GM21360 (cell line): ENCODE data around the gene IQGAP2.

Source experiments
- ATAC-seq: cut with Tn5 transposase; IDR thresholded peaks from one replicate; pipeline ENCODE4 v1.9.1; 2021; ENCODE audit warnings: mild to moderate bottlenecking, moderate library complexity; ENCODE audit not compliant: unreplicated experiment

Gene IQGAP2

GRCh38 chr5:76703707-76704106, 300.6 kb downstream of the IQGAP2 start:
- ATAC-seq: no peak

- ATAC-seq: no peak
Measured at GRCh38 chr5:76704131-76704663, 301.1 kb downstream of the IQGAP2 start.

GRCh38 chr5:76705574-76705973, 302.5 kb downstream of the IQGAP2 start:
- no peak for ATAC-seq

GRCh38 chr5:76709762-76710161, 306.7 kb downstream of the IQGAP2 start:
- ATAC-seq: no peak

- ATAC-seq: no peak
Measured at GRCh38 chr5:76710991-76711390, 307.9 kb downstream of the IQGAP2 start.

- no peak for ATAC-seq
Measured at GRCh38 chr5:76714751-76715485, 311.8 kb downstream of the IQGAP2 start.

- ATAC-seq: peak; percentile 15
Measured at GRCh38 chr5:76715486-76715735, 312.3 kb downstream of the IQGAP2 start.

GRCh38 chr5:76715736-76716455, 312.8 kb downstream of the IQGAP2 start, which contains the start of gene F2R:
Gene F2R (plus strand): TSS chr5:76716126. CDS start chr5:76716308, 182 bp downstream.
- peak; percentile 51 for ATAC-seq

GRCh38 chr5:76716456-76717157, 313.5 kb downstream of the IQGAP2 start:
- no peak for ATAC-seq

GRCh38 chr5:76717222-76718083, 314.4 kb downstream of the IQGAP2 start:
- no peak for ATAC-seq

GRCh38 chr5:76718381-76718832, 315.3 kb downstream of the IQGAP2 start:
- ATAC-seq: no peak

- no peak for ATAC-seq
Measured at GRCh38 chr5:76718880-76719279, 315.8 kb downstream of the IQGAP2 start.

- peak; percentile 95 for ATAC-seq
Measured at GRCh38 chr5:76720988-76721569, 318.0 kb downstream of the IQGAP2 start.

- ATAC-seq: no peak
Measured at GRCh38 chr5:76723266-76723665, 320.2 kb downstream of the IQGAP2 start.

- ATAC-seq: no peak
Measured at GRCh38 chr5:76723906-76724305, 320.8 kb downstream of the IQGAP2 start.

GRCh38 chr5:76724871-76725270, 321.8 kb downstream of the IQGAP2 start:
- ATAC-seq: no peak

GRCh38 chr5:76728965-76729364, 325.9 kb downstream of the IQGAP2 start:
- ATAC-seq: no peak

GRCh38 chr5:76729373-76730290, 326.5 kb downstream of the IQGAP2 start:
- ATAC-seq: no peak

- no peak for ATAC-seq
Measured at GRCh38 chr5:76732405-76733048, 329.4 kb downstream of the IQGAP2 start.
